ENCODE measurements around the gene SHF. TPM values are rescaled to one million over a fixed set of nuclear protein-coding genes. Genes with fewer than 3 reads are reported as not detected.

Gene SHF
- total RNA-seq, 1 donor from 2014 or later: 4.4 TPM

- no peak for DNase-seq
- Histone ChIP-seq H3K27me3 (ENCODE audit: low read depth) (peaks cover 63% of the 10 kb centered on the region), H3K4me1 (peaks cover 9% of the 10 kb centered on the region), H3K4me3 (peak overlapping the region; percentile 51), H3K27ac (replicated peaks) (no peak overlapping the region), H3K36me3 (no peaks in the 10 kb centered on the region), H3K9me3 (replicated peaks) (no peaks in the 10 kb centered on the region)
- intact Hi-C loops (cut with micrococcal nuclease): no loop called here
- TF ChIP-seq, protein P1, sequence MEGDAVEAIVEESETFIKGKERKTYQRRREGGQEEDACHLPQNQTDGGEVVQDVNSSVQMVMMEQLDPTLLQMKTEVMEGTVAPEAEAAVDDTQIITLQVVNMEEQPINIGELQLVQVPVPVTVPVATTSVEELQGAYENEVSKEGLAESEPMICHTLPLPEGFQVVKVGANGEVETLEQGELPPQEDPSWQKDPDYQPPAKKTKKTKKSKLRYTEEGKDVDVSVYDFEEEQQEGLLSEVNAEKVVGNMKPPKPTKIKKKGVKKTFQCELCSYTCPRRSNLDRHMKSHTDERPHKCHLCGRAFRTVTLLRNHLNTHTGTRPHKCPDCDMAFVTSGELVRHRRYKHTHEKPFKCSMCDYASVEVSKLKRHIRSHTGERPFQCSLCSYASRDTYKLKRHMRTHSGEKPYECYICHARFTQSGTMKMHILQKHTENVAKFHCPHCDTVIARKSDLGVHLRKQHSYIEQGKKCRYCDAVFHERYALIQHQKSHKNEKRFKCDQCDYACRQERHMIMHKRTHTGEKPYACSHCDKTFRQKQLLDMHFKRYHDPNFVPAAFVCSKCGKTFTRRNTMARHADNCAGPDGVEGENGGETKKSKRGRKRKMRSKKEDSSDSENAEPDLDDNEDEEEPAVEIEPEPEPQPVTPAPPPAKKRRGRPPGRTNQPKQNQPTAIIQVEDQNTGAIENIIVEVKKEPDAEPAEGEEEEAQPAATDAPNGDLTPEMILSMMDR (IDR thresholded peaks at IDR 0.05; ENCODE audit: borderline replicate concordance): peak; percentile 21
These were observed 52.8 kb downstream of the SHF start for GRCh38 chr15:45134682-45135604.

DNA sequence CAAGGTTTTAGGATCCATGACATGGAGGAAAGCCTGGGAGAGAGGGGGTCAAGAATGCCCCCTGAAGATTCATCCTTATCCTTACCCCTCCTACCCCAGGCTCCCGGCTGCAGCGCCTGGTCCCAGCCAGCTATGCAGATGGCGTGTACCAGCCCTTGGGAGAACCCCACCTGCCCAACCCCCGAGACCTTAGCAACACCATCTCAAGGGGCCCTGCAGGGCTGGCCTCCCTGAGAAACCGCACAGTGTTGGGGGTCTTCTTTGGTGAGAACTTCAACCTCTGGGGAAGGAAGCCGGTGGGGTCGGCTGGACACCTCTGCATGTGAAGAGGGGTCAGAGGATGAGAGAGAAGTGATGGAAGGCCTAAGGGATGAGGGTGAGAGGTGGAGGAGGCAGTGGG, 53.7 kb downstream of the SHF start:
- H3K4me1 ChIP-seq: peaks cover 18% of the 10 kb centered on the region
- no peaks in the 10 kb centered on the region for H3K36me3 ChIP-seq
- intact Hi-C loops (cut with micrococcal nuclease): no loop called here
- TF ChIP-seq, protein P1 (IDR thresholded peaks at IDR 0.05; ENCODE audit: borderline replicate concordance): no peak
- no peak for DNase-seq
- H3K27me3 ChIP-seq (ENCODE audit: low read depth): peaks cover 72% of the 10 kb centered on the region
- no peaks in the 10 kb centered on the region for H3K9me3 ChIP-seq (replicated peaks)
- H3K27ac ChIP-seq (replicated peaks): no peak overlapping the region
- no peak overlapping the region for H3K4me3 ChIP-seq

GRCh38 chr15:45133561-45133920, 54.2 kb downstream of the SHF start:
- peaks cover 77% of the 10 kb centered on the region for H3K27me3 ChIP-seq (ENCODE audit: low read depth)
- H3K4me1 ChIP-seq: peaks cover 23% of the 10 kb centered on the region
- no peak for DNase-seq
- no peaks in the 10 kb centered on the region for H3K9me3 ChIP-seq (replicated peaks)
- no peak overlapping the region for H3K4me3 ChIP-seq
- TF ChIP-seq, protein P1 (IDR thresholded peaks at IDR 0.05; ENCODE audit: borderline replicate concordance): no peak
- H3K36me3 ChIP-seq: no peaks in the 10 kb centered on the region
- intact Hi-C loops (cut with micrococcal nuclease): no loop called here
- no peak overlapping the region for H3K27ac ChIP-seq (replicated peaks)

DNA sequence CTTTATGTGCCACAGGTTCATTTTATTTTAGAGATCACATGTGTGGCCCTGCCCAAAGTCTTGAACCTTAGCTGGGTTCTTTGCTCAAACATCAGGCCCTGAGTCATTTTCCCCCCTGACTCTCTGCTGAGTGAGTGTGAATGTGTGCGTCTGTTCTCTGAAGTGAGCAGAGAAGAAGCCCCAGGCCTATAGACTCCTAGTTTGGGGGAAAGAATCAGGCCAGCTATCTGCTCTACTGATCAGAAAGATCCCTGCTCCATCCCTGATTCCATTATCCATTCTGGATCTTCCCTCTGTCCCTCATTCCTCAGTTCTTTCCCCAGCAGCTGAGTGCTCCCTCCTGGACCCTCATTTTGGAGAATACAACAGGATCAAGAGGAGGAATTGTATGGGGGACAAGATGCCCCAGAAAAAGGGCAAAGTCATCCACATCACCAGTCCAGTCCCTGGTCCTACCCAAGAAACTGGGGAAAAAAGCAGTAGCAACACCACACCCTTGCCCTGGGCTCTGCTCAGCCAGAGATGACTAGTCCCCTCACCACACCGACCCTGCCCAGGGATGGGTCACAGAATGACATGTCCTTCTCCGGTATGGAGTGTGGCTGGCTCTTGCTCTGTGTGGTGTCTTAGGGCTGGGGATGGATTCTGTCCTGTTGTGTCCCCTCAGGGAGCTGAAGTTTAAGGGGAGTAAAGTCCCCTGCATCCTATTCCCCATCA, 54.8 kb downstream of the SHF start:
- H3K4me1 ChIP-seq: peaks cover 24% of the 10 kb centered on the region
- TF ChIP-seq, protein P1 (IDR thresholded peaks at IDR 0.05; ENCODE audit: borderline replicate concordance): no peak
- no peak overlapping the region for H3K4me3 ChIP-seq
- peaks cover 83% of the 10 kb centered on the region for H3K27me3 ChIP-seq (ENCODE audit: low read depth)
- intact Hi-C loops (cut with micrococcal nuclease): no loop called here
- no peaks in the 10 kb centered on the region for H3K9me3 ChIP-seq (replicated peaks)
- DNase-seq: no peak
- H3K36me3 ChIP-seq: no peaks in the 10 kb centered on the region
- H3K27ac ChIP-seq (replicated peaks): no peak overlapping the region

- Histone ChIP-seq H3K4me3 (no peak overlapping the region), H3K36me3 (no peaks in the 10 kb centered on the region), H3K27ac (replicated peaks) (no peak overlapping the region), H3K4me1 (peaks cover 24% of the 10 kb centered on the region), H3K9me3 (replicated peaks) (no peaks in the 10 kb centered on the region), H3K27me3 (ENCODE audit: low read depth) (peaks cover 84% of the 10 kb centered on the region)
- TF ChIP-seq, protein P1 (IDR thresholded peaks at IDR 0.05; ENCODE audit: borderline replicate concordance): no peak
- DNase-seq: no peak
- intact Hi-C loops (cut with micrococcal nuclease): no loop called here
These were observed 56.3 kb downstream of the SHF start for GRCh38 chr15:45131510-45131909.

Measured in left ventricle myocardium inferior (tissue), 1 donor.